SK-N-SH treated with all-trans-retinoic acid at 6 μM for 48 hours (cell line): Measurements from ENCODE around the gene DCLK2.

ENCODE experiments used
- ATAC-seq: fragments of 200-7000 bp; cut with Tn5 transposase; 3 replicates; pipeline ENCODE4 v1.9.1; 2020; ENCODE audit warnings: mild to moderate bottlenecking, moderate library complexity
- CSDC2 ChIP-seq: fragments of 250-450 bp; sonication (Bioruptor Pico); IDR thresholded peaks from 2 replicates; pipeline ENCODE4 v1.5.0; 2020; ENCODE audit warnings: mild to moderate bottlenecking, moderate library complexity
- ESRRG ChIP-seq: fragments of 250-450 bp; sonication (Bioruptor Pico); IDR thresholded peaks from 2 replicates; pipeline ENCODE4 v1.6.1; 2021; ENCODE audit warnings: mild to moderate bottlenecking
- ISL1 ChIP-seq: fragments of 250-450 bp; sonication (Bioruptor Pico); IDR thresholded peaks from 2 replicates; pipeline ENCODE4 v2.1.2; 2022; ENCODE audit warnings: mild to moderate bottlenecking, moderate library complexity
- OSR1 ChIP-seq: fragments of 250-450 bp; sonication (Bioruptor Pico); IDR thresholded peaks from 2 replicates; pipeline ENCODE4 v1.8.0; 2022; ENCODE audit warnings: moderate library complexity, mild to moderate bottlenecking, inconsistent platforms
- PPARA ChIP-seq: fragments of 250-450 bp; sonication (Bioruptor Pico); IDR thresholded peaks from 2 replicates; pipeline ENCODE4 v1.5.0; 2020; ENCODE audit warnings: mild to moderate bottlenecking, borderline replicate concordance
- RARB ChIP-seq: fragments of 250-450 bp; sonication (Bioruptor Pico); IDR thresholded peaks from 2 replicates; pipeline ENCODE4 v1.8.0; 2021; ENCODE audit warnings: mild to moderate bottlenecking, moderate library complexity
- SNAI2 ChIP-seq: fragments of 250-450 bp; sonication (Bioruptor Pico); IDR thresholded peaks from 2 replicates; pipeline ENCODE4 v1.5.0; 2020; ENCODE audit warnings: mild to moderate bottlenecking, moderate library complexity
- TCF4 ChIP-seq: fragments of 250-450 bp; sonication (Bioruptor Pico); IDR thresholded peaks from 2 replicates; pipeline ENCODE4 v1.8.0; 2021; ENCODE audit warnings: mild to moderate bottlenecking, moderate library complexity, borderline replicate concordance
- TOX ChIP-seq: fragments of 250-450 bp; sonication (Bioruptor Pico); IDR thresholded peaks from 2 replicates; pipeline ENCODE4 v1.8.0; 2021; ENCODE audit warnings: mild to moderate bottlenecking, moderate library complexity, borderline replicate concordance
- ZC3H10 ChIP-seq: fragments of 250-450 bp; sonication (Bioruptor Pico); IDR thresholded peaks from 2 replicates; pipeline ENCODE4 v1.5.1; 2021; ENCODE audit warnings: mild to moderate bottlenecking, moderate library complexity
- ZNF70 ChIP-seq: fragments of 450-650 bp; formaldehyde crosslinking; IDR thresholded peaks from 2 replicates; pipeline ENCODE4 v1.5.0; 2020; ENCODE audit warnings: mild to moderate bottlenecking, moderate library complexity
- ZNF8 ChIP-seq: fragments of 450-650 bp; formaldehyde crosslinking; IDR thresholded peaks from 2 replicates; pipeline ENCODE4 v1.5.0; 2020; ENCODE audit warnings: mild to moderate bottlenecking, moderate library complexity
- TF ChIP-seq, protein P1 (sequence below): fragments of 250-450 bp; sonication (Bioruptor Pico); IDR thresholded peaks from 2 replicates; pipeline ENCODE4 v1.5.0; 2020; ENCODE audit warnings: mild to moderate bottlenecking, moderate library complexity
- TF ChIP-seq, protein P2 (sequence below): fragments of 250-450 bp; sonication (Bioruptor Pico); IDR thresholded peaks from 2 replicates; pipeline ENCODE4 v1.5.1; 2020; ENCODE audit warnings: low read depth, mild to moderate bottlenecking, moderate library complexity
- TF ChIP-seq, protein P3 (sequence below): fragments of 250-450 bp; sonication (Bioruptor Pico); IDR thresholded peaks from 2 replicates; pipeline ENCODE4 v1.8.0; 2020; ENCODE audit warnings: mild to moderate bottlenecking, moderate library complexity, borderline replicate concordance
- TF ChIP-seq, protein P4 (sequence below): fragments of 250-450 bp; sonication (Bioruptor Pico); IDR thresholded peaks from 2 replicates; pipeline ENCODE4 v1.5.1; 2021; ENCODE audit warnings: mild to moderate bottlenecking, moderate library complexity
- TF ChIP-seq, protein P5 (sequence below): fragments of 250-450 bp; sonication (Bioruptor Pico); IDR thresholded peaks from 2 replicates; pipeline ENCODE4 v1.8.0; 2021; ENCODE audit warnings: low read depth, mild to moderate bottlenecking, moderate library complexity, borderline replicate concordance

The DCLK2 gene

DNA sequence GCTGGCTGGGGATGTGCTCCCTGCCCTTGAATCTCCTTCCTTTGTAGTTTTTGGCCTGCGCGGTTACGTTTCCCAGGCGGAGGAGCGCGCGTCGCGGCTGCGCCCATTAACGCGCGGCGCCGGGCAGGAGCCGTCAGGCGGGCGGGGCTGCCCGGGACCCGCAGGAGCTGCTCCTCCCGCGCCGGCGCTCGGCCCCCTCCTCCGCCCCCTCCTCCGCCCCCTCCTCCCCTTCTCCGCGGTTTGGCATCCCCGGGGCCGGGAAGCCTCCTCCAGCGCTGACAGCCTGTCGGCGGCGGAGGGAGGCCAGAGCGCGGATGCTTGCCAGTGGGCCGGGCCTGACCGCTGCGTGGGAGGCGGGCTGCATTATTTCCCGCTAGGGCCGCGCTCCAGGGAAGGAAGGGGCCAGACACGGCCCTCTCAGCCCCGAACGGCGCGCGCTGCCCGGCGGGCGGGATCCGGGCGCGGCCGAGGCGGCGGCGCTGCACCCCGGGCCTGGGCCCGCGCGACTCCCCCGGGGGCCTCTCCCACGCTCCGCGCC lies at the start of gene DCLK2:
Gene DCLK2 (plus strand): TSS at position 405 of the 538 bp plus-strand sequence. CDS start 583 bp downstream, outside the sequence.
- peak; percentile 72 for ATAC-seq
- no peak for TF ChIP-seq ZNF8 (CRISPR knock-in tag)
- TF ChIP-seq ISL1, result 0 out of 2 replicates have a peak, but pooled peaks have one; percentile 22

DNA sequence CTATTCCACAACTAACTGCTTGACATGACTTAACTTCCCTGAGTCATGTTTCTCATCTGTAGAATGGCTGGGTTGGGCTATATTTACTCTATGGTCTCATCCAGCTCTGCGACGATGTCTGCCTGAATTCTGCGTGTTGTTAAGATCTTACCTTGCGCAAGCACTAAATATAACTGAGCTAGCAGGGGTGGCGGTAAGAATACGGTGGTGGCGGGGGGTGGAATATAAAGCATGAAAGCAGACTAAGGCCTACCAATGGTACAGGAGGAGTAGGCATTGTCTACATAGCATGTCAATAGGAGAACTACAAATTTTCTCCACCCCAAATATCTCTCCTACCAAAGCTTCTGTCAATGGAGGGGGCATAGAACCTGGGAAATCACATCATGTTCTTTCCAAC lies 45.7 kb upstream of the DCLK2 start:
- TF ChIP-seq PPARA (CRISPR knock-in tag), result no peak
- TF ChIP-seq, protein P1, sequence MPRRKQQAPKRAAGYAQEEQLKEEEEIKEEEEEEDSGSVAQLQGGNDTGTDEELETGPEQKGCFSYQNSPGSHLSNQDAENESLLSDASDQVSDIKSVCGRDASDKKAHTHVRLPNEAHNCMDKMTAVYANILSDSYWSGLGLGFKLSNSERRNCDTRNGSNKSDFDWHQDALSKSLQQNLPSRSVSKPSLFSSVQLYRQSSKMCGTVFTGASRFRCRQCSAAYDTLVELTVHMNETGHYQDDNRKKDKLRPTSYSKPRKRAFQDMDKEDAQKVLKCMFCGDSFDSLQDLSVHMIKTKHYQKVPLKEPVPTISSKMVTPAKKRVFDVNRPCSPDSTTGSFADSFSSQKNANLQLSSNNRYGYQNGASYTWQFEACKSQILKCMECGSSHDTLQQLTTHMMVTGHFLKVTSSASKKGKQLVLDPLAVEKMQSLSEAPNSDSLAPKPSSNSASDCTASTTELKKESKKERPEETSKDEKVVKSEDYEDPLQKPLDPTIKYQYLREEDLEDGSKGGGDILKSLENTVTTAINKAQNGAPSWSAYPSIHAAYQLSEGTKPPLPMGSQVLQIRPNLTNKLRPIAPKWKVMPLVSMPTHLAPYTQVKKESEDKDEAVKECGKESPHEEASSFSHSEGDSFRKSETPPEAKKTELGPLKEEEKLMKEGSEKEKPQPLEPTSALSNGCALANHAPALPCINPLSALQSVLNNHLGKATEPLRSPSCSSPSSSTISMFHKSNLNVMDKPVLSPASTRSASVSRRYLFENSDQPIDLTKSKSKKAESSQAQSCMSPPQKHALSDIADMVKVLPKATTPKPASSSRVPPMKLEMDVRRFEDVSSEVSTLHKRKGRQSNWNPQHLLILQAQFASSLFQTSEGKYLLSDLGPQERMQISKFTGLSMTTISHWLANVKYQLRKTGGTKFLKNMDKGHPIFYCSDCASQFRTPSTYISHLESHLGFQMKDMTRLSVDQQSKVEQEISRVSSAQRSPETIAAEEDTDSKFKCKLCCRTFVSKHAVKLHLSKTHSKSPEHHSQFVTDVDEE, result no peak
- no peak for TF ChIP-seq ZC3H10 (CRISPR knock-in tag)
- TF ChIP-seq, protein P2, sequence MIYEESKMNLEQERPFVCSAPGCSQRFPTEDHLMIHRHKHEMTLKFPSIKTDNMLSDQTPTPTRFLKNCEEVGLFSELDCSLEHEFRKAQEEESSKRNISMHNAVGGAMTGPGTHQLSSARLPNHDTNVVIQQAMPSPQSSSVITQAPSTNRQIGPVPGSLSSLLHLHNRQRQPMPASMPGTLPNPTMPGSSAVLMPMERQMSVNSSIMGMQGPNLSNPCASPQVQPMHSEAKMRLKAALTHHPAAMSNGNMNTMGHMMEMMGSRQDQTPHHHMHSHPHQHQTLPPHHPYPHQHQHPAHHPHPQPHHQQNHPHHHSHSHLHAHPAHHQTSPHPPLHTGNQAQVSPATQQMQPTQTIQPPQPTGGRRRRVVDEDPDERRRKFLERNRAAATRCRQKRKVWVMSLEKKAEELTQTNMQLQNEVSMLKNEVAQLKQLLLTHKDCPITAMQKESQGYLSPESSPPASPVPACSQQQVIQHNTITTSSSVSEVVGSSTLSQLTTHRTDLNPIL (CRISPR knock-in tag), result no peak
- no peak for TF ChIP-seq OSR1 (CRISPR knock-in tag)
- TF ChIP-seq, protein P3, sequence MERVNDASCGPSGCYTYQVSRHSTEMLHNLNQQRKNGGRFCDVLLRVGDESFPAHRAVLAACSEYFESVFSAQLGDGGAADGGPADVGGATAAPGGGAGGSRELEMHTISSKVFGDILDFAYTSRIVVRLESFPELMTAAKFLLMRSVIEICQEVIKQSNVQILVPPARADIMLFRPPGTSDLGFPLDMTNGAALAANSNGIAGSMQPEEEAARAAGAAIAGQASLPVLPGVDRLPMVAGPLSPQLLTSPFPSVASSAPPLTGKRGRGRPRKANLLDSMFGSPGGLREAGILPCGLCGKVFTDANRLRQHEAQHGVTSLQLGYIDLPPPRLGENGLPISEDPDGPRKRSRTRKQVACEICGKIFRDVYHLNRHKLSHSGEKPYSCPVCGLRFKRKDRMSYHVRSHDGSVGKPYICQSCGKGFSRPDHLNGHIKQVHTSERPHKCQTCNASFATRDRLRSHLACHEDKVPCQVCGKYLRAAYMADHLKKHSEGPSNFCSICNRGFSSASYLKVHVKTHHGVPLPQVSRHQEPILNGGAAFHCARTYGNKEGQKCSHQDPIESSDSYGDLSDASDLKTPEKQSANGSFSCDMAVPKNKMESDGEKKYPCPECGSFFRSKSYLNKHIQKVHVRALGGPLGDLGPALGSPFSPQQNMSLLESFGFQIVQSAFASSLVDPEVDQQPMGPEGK (CRISPR knock-in tag), result no peak
- no peak for TF ChIP-seq CSDC2 (CRISPR knock-in tag)
- no peak for TF ChIP-seq TOX (CRISPR knock-in tag)
- ATAC-seq, result no peak

DNA sequence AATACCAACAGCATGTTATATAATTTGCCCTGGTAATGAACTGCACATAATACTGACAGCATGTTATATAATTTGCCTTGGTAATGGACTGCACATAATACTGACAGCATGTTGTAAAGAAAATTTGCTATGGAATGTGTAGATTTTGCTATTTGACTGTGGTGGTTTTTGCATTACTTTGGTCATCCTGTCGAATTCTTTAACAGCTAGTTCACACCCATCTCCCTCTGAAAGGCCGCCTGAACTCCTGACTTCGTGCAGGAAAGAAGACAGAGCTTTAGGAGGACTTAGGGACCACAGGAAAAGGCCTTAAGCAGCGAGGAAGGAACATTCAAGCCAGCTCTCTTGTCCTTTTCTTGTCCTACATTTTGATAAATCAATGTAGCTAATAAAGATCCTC lies 45.2 kb upstream of the DCLK2 start:
- TF ChIP-seq, protein P1, result no peak
- TF ChIP-seq ZC3H10 (CRISPR knock-in tag), result no peak
- TF ChIP-seq TCF4 (CRISPR knock-in tag), result no peak
- TF ChIP-seq, protein P4, sequence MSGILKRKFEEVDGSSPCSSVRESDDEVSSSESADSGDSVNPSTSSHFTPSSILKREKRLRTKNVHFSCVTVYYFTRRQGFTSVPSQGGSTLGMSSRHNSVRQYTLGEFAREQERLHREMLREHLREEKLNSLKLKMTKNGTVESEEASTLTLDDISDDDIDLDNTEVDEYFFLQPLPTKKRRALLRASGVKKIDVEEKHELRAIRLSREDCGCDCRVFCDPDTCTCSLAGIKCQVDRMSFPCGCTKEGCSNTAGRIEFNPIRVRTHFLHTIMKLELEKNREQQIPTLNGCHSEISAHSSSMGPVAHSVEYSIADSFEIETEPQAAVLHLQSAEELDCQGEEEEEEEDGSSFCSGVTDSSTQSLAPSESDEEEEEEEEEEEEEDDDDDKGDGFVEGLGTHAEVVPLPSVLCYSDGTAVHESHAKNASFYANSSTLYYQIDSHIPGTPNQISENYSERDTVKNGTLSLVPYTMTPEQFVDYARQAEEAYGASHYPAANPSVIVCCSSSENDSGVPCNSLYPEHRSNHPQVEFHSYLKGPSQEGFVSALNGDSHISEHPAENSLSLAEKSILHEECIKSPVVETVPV (CRISPR knock-in tag), result no peak
- TF ChIP-seq, protein P2 (CRISPR knock-in tag), result no peak
- TF ChIP-seq, protein P3 (CRISPR knock-in tag), result no peak
- TF ChIP-seq ZNF70 (CRISPR knock-in tag), result no peak
- no peak for TF ChIP-seq RARB (CRISPR knock-in tag)
- TF ChIP-seq, protein P5, sequence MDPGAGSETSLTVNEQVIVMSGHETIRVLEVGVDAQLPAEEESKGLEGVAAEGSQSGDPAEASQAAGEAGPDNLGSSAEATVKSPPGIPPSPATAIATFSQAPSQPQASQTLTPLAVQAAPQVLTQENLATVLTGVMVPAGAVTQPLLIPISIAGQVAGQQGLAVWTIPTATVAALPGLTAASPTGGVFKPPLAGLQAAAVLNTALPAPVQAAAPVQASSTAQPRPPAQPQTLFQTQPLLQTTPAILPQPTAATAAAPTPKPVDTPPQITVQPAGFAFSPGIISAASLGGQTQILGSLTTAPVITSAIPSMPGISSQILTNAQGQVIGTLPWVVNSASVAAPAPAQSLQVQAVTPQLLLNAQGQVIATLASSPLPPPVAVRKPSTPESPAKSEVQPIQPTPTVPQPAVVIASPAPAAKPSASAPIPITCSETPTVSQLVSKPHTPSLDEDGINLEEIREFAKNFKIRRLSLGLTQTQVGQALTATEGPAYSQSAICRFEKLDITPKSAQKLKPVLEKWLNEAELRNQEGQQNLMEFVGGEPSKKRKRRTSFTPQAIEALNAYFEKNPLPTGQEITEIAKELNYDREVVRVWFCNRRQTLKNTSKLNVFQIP, result no peak
- TF ChIP-seq PPARA (CRISPR knock-in tag), result no peak
- no peak for TF ChIP-seq ZNF8 (CRISPR knock-in tag)
- TF ChIP-seq TOX (CRISPR knock-in tag), result no peak
- TF ChIP-seq SNAI2 (CRISPR knock-in tag), result no peak
- no peak for TF ChIP-seq OSR1 (CRISPR knock-in tag)
- TF ChIP-seq ISL1, result no peak
- no peak for TF ChIP-seq CSDC2 (CRISPR knock-in tag)
- no peak for TF ChIP-seq ESRRG (CRISPR knock-in tag)
- ATAC-seq, result no peak
